Hypothalamus (tissue), 51 donors: ENCODE results near the gene COPG1.
A peak's percentile ranks its signal among the peaks of the same experiment; 100 is the strongest.
"Not testable (repeated sequence)": the region's sequence is repeated elsewhere in the genome, so short reads cannot be mapped to it uniquely, and the experiment has no call there.

Source experiments
- DNase-seq, 51 donors: peaks; one replicate each; lab custom pipeline; 2025; lab: John Stamatoyannopoulos, UW

The COPG1 gene

DNA sequence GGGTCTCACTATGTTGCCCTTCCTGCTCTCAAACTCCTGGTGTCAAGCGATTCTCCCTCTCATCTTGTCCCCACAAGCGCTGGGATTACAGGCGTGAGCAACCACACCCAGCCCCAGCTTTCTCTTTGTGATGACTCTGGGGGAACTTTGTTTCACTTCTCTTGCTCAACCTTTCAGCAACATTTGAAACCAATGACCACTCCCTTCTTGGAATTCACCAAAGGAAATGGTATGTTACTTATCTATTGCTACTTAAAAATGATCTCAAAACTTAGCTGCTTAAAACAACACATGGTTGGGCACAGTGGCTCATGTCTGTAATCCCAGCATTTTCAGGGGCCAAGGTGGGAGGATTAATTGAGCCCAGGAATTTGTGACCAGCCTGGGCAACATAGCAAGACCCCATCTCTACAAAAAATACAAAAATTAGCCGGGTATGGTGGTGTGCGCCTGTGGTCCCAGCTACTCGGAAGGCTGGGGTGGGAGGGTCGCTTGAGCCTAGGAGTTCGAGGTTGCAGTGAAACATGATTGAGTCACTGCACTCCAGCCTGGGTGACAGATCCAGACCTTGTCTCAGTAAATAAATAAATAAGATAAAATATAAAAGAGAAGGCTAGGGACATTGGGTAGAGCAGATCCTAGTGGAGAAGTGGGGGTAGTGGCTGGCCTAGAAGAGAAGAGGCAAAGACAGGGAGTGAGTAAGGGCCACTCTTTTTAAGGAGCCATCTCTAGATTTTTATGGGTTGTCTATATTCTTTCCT is 10.3 kb upstream of the COPG1 start:
- DNase-seq, result no peak

GRCh38 chr3:129239991-129240390 is 9.4 kb upstream of the COPG1 start:
- no peak for DNase-seq

DNA sequence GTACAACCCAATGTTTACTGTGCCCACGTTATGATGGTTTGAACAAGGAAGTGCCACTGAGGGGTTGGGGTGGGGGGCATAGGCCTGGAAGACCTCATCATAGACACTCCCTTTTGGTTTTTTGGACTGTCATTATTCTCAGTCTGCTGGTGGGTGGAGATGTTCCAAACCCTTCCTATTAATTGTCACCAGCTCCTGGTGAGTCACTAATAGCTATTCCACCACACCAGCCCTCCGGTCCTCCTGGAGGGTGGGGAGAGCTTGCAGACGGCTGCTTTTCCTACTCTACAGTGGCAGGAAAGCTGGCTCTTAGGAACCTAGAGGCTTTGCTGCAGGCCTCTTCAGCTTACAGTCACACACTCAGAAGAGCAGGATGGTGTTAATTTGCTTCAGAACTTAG is 9.0 kb upstream of the COPG1 start:
- peak in 1 of 51 donors; percentile 4 for DNase-seq

GRCh38 chr3:129245141-129245540 is 4.3 kb upstream of the COPG1 start:
- DNase-seq, result no peak

- DNase-seq, result peak in 44 of 51 donors; percentile 5 to 76 (median 50)
Observed at GRCh38 chr3:129245641-129246306, 3.6 kb upstream of the COPG1 start.

- DNase-seq, result no peak
Observed at GRCh38 chr3:129246636-129247035, 2.8 kb upstream of the COPG1 start.

- no peak for DNase-seq
Observed at GRCh38 chr3:129248286-129248979, 973 bp upstream of the COPG1 start.

DNA sequence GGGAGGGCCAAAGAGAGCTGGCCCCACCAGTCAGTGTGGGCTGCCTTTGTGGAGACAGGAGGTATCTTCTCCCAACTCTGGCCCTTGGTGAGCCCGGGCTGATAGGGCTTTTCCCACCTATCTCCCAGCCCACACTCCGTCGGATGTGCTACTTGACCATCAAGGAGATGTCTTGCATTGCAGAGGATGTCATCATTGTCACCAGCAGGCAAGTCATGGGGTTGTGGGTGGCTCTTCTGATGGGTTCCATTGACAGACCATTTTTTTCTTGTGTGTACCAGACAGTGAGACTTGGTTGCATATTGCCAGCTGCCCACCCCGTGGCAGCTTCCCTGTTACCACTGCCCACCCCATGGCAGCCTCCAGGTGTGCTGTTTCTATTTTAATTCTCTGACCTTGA is 3.3 kb downstream of the COPG1 start:
- no peak for DNase-seq

DNA sequence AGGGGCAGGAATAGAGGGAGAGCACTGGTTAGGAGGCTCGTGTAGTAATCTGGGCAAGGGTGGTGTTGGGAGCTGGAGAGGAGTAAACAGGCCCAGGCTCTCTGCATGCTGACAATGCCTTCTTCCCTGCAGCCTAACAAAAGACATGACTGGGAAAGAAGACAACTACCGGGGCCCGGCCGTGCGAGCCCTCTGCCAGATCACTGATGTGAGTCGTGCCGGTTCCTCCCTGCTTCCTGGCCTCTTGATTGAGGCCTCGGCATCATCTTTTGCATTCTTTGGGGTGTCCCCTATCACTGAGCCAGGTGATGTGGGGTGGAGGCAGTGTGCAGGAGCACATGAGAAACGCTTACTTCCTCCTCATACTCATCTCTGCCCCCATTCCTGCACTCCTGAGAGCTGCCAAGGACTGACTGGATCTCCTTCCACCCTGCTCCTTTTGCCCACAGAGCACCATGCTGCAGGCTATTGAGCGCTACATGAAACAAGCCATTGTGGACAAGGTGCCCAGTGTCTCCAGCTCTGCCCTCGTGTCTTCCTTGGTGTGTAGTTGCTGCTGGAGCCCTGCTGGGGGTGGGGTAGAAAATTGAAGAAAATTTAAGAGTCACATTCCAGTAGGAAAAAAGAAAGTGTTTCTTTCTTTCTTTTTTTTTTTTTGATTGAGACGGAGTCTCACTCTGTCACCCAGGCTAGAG is 5.3 kb downstream of the COPG1 start:
- no peak for DNase-seq

- no peak for DNase-seq
Observed at GRCh38 chr3:129256270-129256669, 6.9 kb downstream of the COPG1 start.

DNA sequence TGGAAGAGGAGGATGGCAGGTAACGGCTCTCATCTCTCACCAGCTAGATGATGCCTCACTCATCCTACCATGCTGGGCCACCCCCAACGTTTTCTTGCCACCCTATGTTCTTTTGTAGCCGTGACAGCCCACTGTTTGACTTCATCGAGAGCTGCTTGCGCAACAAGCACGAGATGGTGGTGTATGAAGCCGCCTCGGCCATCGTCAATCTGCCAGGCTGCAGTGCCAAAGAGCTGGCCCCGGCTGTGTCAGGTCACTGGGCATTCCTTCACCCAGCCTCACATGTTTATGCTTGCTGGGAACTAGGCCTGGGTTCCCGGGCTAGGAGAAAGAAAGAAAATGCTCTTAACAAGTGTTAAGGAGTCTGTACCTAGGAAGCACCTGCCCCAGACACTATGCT is 8.2 kb downstream of the COPG1 start:
- DNase-seq, result no peak

GRCh38 chr3:129259612-129260477 is 10.4 kb downstream of the COPG1 start:
- no peak for DNase-seq

- no peak for DNase-seq
Observed at GRCh38 chr3:129260606-129261005, 11.2 kb downstream of the COPG1 start.

DNA sequence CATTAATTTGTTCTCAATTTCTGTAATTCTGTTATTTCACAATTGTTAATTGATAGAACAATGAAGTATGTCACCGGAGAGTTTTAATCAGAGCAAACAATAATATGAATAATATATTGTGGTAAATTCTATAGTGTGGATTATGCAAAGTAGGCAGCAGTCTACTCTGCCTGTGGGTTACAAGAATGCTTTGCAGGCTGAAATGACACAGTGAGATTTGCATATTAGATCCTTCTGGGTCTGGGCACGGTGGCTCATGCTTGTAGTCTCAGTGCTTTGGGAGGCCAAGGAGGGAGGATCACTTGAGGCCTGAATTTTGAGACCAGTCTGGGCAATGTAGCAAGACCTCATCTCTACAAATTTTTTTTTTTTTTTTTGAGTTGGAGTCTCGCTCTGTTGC is 12.5 kb downstream of the COPG1 start:
- no peak for DNase-seq

DNA sequence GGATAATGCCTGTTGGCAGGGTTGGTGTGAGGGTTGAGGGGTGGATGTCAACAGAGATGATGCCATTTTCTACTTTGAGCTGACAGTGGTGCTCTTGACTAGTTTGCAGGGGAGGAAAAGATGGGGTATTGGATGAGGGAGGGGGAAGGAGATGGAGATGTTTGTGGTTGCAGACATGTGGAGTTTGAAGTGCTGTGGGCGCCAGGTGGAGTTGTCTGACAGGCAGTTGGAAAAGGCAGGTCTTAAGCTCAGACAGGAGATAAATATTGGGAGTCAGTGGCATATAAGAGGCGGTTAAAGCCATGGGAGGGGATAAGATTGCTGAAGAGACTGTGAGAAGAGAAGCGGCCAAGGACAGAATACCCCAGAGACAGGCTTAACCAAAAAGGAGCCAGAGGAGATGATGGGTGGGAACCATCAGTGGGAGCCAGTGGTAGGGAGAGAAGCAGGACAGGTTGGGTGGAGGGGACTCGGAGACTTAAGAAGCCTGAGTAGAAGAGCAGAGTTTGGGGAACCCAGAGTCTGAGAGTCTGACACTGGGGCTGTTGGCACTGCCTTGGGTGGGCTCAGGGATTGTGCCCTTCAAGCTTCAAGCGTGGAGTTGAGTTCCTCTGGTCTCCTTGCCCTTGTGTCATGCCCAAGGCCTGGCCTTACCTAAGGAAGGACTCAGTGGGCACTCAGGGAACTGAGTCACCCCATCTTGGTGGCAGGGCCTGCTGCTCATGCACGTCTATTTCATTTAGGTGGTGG is 13.9 kb downstream of the COPG1 start:
- DNase-seq, result no peak

- not testable (repeated sequence) for DNase-seq
Observed at GRCh38 chr3:129264994-129265393, 15.6 kb downstream of the COPG1 start.

- DNase-seq, result no peak
Observed at GRCh38 chr3:129266651-129267050, 17.2 kb downstream of the COPG1 start.

- DNase-seq, result no peak
Observed at GRCh38 chr3:129268396-129268795, 19.0 kb downstream of the COPG1 start.

DNA sequence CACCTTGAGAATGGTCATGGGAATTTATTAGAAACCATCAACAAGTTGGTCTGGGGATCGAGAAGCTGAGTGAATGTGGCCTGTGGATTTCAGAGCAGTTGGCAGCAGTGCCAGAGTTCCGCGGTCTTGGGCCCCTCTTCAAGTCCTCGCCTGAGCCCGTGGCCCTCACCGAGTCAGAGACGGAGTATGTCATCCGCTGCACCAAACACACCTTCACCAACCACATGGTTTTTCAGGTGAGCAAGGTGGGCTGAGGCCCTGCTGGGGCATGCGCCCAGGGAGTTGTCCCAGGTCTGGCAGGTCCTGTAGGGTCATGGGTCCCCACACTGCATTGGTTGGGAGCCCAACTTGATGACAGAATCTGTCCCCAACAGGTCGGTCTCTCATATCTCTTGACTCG is 22.3 kb downstream of the COPG1 start:
- DNase-seq, result no peak
